Thoracic aorta (tissue), 2 donors: ENCODE measurements around the gene SPO11. TPM values are rescaled to one million over a fixed set of nuclear protein-coding genes. Genes with fewer than 3 reads are reported as not detected.

ENCODE experiments used
- ATAC-seq: fragments of 150-250 bp; one replicate; pipeline ENCODE4 v1.8.0; 2017; ENCODE audit warnings: low read depth; ENCODE audit not compliant: insufficient number of reproducible peaks, low FRiP score
- DNase-seq: peaks from one replicate; pipeline ENCODE4 v3.0.0-alpha.2; 2020; ENCODE audit warnings: low spot score
- H3K27ac ChIP-seq, 2 donors: fragments of 200-600 bp; sonication (generic); 1 replicate in 1 of 2; 2 replicates in 1 of 2; pipeline ENCODE4 v1.5.1; 2016; ENCODE audit warnings: mild to moderate bottlenecking in 2 of 2, moderate library complexity in 2 of 2
- H3K27me3 ChIP-seq: fragments of 200-600 bp; sonication (generic); replicated peaks from 2 replicates; pipeline ENCODE4 v1.6.0; 2016; ENCODE audit warnings: mild to moderate bottlenecking; ENCODE audit not compliant: insufficient read depth
- H3K36me3 ChIP-seq: fragments of 200-600 bp; sonication (generic); one replicate; pipeline ENCODE4 v1.5.1; 2016
- H3K4me1 ChIP-seq, 2 donors: fragments of 200-600 bp; sonication (generic); 1 replicate in 1 of 2; 2 replicates in 1 of 2; pipeline versions ENCODE4 v1.5.1 to v1.6.0; 2016; ENCODE audit warnings: low read depth in 2 of 2, mild to moderate bottlenecking in 1 of 2; ENCODE audit not compliant: control insufficient read depth in 1 of 2
- H3K4me3 ChIP-seq: fragments of 200-600 bp; sonication (generic); 2 replicates; pipeline ENCODE4 v1.5.1; 2016; ENCODE audit warnings: mild to moderate bottlenecking
- H3K9me3 ChIP-seq: fragments of 200-600 bp; sonication (generic); 2 replicates; pipeline ENCODE4 v1.5.1; 2016
- total RNA-seq, 2 donors: library from RNA; depleted of rRNA; stranded (reverse); fragments of >200 nt; gene quantifications; one replicate each; pipeline versions ENCODE4 v1.1.0 to v1.2.3, GENCODE V29; 2016
- TF ChIP-seq, protein P1 (sequence below): fragments of 200-600 bp; sonication (generic); IDR thresholded peaks from one replicate; pipeline ENCODE4 v1.5.1; 2019; ENCODE audit warnings: antibody characterized with exemption

SPO11 gene
- total RNA-seq, 2 donors from 2014 or later, result not detected

DNA sequence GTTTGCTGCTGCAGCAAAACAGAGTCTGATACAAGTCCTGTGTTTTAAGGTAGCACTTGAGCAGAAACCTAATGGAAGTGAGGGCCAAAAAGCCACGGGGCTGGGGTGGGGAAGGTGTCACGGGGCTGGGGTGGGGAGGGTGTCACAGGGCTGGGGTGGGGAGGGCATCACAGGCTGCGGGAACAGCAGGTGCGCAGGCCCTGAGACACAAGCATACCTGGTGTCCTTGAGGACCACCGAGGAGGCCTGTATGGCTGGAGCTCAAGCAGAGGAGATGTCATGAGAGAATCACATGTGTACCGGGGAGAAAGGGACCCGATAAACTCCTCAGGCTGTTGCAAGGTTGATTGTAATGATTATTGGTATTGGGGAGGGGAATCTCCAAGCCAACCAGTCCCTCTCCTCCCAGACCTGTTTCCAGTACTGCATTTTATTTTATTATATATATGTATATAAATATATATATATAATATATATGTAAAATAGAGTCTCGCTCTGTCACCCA lies 13.6 kb upstream of the SPO11 start:
- DNase-seq (no peak), ATAC-seq (no peak)
- no peaks in the 10 kb centered on the region for H3K27me3 ChIP-seq
- H3K27ac ChIP-seq, result no peak overlapping the region
- no peaks in the 10 kb centered on the region for H3K4me1 ChIP-seq
- H3K9me3 ChIP-seq, result no peaks in the 10 kb centered on the region
- H3K36me3 ChIP-seq, result no peaks in the 10 kb centered on the region
- TF ChIP-seq, protein P1, sequence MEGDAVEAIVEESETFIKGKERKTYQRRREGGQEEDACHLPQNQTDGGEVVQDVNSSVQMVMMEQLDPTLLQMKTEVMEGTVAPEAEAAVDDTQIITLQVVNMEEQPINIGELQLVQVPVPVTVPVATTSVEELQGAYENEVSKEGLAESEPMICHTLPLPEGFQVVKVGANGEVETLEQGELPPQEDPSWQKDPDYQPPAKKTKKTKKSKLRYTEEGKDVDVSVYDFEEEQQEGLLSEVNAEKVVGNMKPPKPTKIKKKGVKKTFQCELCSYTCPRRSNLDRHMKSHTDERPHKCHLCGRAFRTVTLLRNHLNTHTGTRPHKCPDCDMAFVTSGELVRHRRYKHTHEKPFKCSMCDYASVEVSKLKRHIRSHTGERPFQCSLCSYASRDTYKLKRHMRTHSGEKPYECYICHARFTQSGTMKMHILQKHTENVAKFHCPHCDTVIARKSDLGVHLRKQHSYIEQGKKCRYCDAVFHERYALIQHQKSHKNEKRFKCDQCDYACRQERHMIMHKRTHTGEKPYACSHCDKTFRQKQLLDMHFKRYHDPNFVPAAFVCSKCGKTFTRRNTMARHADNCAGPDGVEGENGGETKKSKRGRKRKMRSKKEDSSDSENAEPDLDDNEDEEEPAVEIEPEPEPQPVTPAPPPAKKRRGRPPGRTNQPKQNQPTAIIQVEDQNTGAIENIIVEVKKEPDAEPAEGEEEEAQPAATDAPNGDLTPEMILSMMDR, result no peak
- no peak overlapping the region for H3K4me3 ChIP-seq

DNA sequence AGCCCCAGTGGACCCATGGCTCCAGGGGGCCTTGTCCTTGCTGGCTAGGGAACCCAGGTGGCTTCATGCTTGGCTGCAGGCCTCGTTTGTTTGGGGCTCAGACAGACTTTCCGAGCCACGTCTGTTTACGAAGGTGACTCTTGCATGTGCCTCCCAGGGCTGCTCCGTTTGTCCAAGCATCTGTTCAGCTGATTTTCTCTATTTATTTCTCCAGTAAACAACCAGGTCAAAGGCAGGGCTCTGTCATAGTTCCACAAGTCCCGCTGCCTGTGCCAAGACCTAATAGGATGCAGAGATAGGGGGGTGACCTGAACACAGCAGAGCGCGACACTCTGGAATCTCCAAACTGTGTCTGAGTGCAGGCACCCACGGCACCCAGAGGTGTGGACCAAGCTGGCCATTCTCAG lies 12.8 kb upstream of the SPO11 start:
- Histone ChIP-seq H3K4me3 (no peak overlapping the region), H3K27me3 (no peaks in the 10 kb centered on the region), H3K9me3 (no peaks in the 10 kb centered on the region), H3K27ac (no peak overlapping the region), H3K36me3 (no peaks in the 10 kb centered on the region), H3K4me1 (no peaks in the 10 kb centered on the region)
- TF ChIP-seq, protein P1, result no peak
- ATAC-seq (no peak), DNase-seq (no peak)

GRCh38 chr20:57317316-57317788 lies 12.3 kb upstream of the SPO11 start:
- ATAC-seq (no peak), DNase-seq (no peak)
- Histone ChIP-seq H3K36me3 (no peaks in the 10 kb centered on the region), H3K27ac (no peak overlapping the region), H3K4me3 (no peak overlapping the region), H3K27me3 (no peaks in the 10 kb centered on the region), H3K4me1 (no peaks in the 10 kb centered on the region), H3K9me3 (no peaks in the 10 kb centered on the region)
- TF ChIP-seq, protein P1, result no peak

DNA sequence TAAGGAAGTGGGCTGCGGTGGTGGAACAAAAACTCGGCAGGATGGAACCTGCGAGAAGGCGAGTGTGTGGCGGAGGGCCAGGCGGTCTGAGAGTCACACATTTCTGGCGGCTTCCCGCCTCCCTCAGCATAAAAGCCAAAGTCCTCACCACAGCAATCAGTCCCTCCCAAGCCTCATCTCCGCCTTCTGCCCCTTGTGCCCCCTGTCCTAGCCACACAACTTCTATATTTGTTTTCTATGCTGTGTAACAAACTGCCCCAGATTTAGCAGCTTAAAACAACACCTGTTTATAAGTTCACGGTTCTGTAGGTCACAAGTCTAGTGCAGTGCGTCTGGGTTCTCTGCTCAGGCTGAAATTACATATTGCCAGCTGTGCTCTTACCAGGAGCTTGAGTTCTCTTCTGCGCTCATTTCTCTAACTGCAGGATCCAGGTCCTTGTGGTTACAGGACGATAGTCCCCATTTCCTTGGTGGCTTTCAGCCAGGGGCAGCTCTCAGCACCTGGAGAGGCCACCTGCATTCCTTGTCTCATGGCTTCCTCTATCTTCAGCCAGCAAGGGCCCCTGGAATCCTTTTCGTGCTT lies 11.7 kb upstream of the SPO11 start:
- TF ChIP-seq, protein P1, result no peak
- Histone ChIP-seq H3K27me3 (no peaks in the 10 kb centered on the region), H3K27ac (no peak overlapping the region), H3K4me1 (no peaks in the 10 kb centered on the region), H3K9me3 (no peaks in the 10 kb centered on the region), H3K4me3 (no peak overlapping the region), H3K36me3 (no peaks in the 10 kb centered on the region)
- no peak for ATAC-seq
- no peak for DNase-seq

GRCh38 chr20:57319584-57319983 lies 10.0 kb upstream of the SPO11 start:
- H3K27me3 ChIP-seq, result no peaks in the 10 kb centered on the region
- no peaks in the 10 kb centered on the region for H3K9me3 ChIP-seq
- TF ChIP-seq, protein P1, result no peak
- DNase-seq, result no peak
- no peaks in the 10 kb centered on the region for H3K4me1 ChIP-seq
- no peak overlapping the region for H3K27ac ChIP-seq
- ATAC-seq, result no peak
- no peaks in the 10 kb centered on the region for H3K36me3 ChIP-seq
- H3K4me3 ChIP-seq, result no peak overlapping the region
